HAP-1 (cell line): ENCODE measurements around the gene AGAP1.

Experiments
- DNase-seq, 2 experiments: peaks; one replicate each; pipeline ENCODE4 v3.0.0-alpha.2; 2016 to 2020; ENCODE audit warnings: low spot score in 2 of 2
- H3K27me3 ChIP-seq: fragments of 250-450 bp; sonication (Bioruptor Pico); 2 replicates; pipeline ENCODE4 v1.5.1; 2020; ENCODE audit warnings: low read depth, mild to moderate bottlenecking, moderate library complexity
- H3K36me3 ChIP-seq: fragments of 250-450 bp; sonication (Bioruptor Pico); replicated peaks from 2 replicates; pipeline ENCODE4 v1.5.1; 2020; ENCODE audit warnings: mild to moderate bottlenecking
- H3K4me1 ChIP-seq: fragments of 250-450 bp; sonication (Bioruptor Pico); 2 replicates; pipeline ENCODE4 v1.5.1; 2020; ENCODE audit warnings: mild to moderate bottlenecking
- H3K4me3 ChIP-seq: fragments of 250-450 bp; sonication (Bioruptor Pico); 2 replicates; pipeline ENCODE4 v1.5.1; 2020; ENCODE audit warnings: mild to moderate bottlenecking, moderate library complexity
- H3K9me3 ChIP-seq: fragments of 250-450 bp; sonication (Bioruptor Pico); 2 replicates; pipeline ENCODE4 v1.5.1; 2020; ENCODE audit warnings: mild to moderate bottlenecking, moderate library complexity
- in situ Hi-C: fragments of 300-500 bp; cut with MboI; formaldehyde crosslinking; loops from 3 replicates; pipeline ENCODE4 v1.14.3; 2020; ENCODE audit warnings: low sequenced_read_pairs, inconsistent platforms, mixed read lengths

AGAP1 gene

GRCh38 chr2:235780401-235780800, 286.6 kb downstream of the AGAP1 start:
- Histone ChIP-seq H3K27me3 (no peaks in the 10 kb centered on the region), H3K4me3 (no peak overlapping the region), H3K4me1 (no peaks in the 10 kb centered on the region), H3K36me3 (no peaks in the 10 kb centered on the region), H3K9me3 (no peaks in the 10 kb centered on the region)
- DNase-seq = no peak
- in situ Hi-C loops = no loop called here

- DNase-seq = no peak
- Histone ChIP-seq H3K4me3 (no peak overlapping the region), H3K36me3 (no peaks in the 10 kb centered on the region), H3K9me3 (no peaks in the 10 kb centered on the region), H3K27me3 (no peaks in the 10 kb centered on the region), H3K4me1 (no peaks in the 10 kb centered on the region)
- in situ Hi-C loops = no loop called here
Observed at GRCh38 chr2:235781775-235782174, 287.9 kb downstream of the AGAP1 start.

GRCh38 chr2:235784788-235785187, 290.9 kb downstream of the AGAP1 start:
- Histone ChIP-seq H3K9me3 (no peaks in the 10 kb centered on the region), H3K27me3 (no peaks in the 10 kb centered on the region), H3K4me3 (no peak overlapping the region), H3K36me3 (no peaks in the 10 kb centered on the region), H3K4me1 (no peaks in the 10 kb centered on the region)
- no peak for DNase-seq
- in situ Hi-C loops = no loop called here

- in situ Hi-C loops = no loop called here
- Histone ChIP-seq H3K4me1 (no peaks in the 10 kb centered on the region), H3K9me3 (no peaks in the 10 kb centered on the region), H3K27me3 (no peaks in the 10 kb centered on the region), H3K4me3 (no peak overlapping the region), H3K36me3 (no peaks in the 10 kb centered on the region)
- DNase-seq = no peak
Observed at GRCh38 chr2:235789552-235789951, 295.7 kb downstream of the AGAP1 start.

GRCh38 chr2:235793163-235793752, 299.4 kb downstream of the AGAP1 start:
- H3K36me3 ChIP-seq = no peaks in the 10 kb centered on the region
- H3K4me1 ChIP-seq = no peaks in the 10 kb centered on the region
- H3K4me3 ChIP-seq = no peak overlapping the region
- no peak for DNase-seq
- H3K27me3 ChIP-seq = no peaks in the 10 kb centered on the region
- H3K9me3 ChIP-seq = no peaks in the 10 kb centered on the region
- in situ Hi-C loops = no loop called here

GRCh38 chr2:235799281-235799680, 305.4 kb downstream of the AGAP1 start:
- DNase-seq = no peak
- no peak overlapping the region for H3K4me3 ChIP-seq
- in situ Hi-C loops = no loop called here
- no peaks in the 10 kb centered on the region for H3K4me1 ChIP-seq
- H3K9me3 ChIP-seq = no peaks in the 10 kb centered on the region
- peaks cover 14% of the 10 kb centered on the region for H3K36me3 ChIP-seq
- H3K27me3 ChIP-seq = no peaks in the 10 kb centered on the region

GRCh38 chr2:235802542-235802941, 308.7 kb downstream of the AGAP1 start:
- H3K4me1 ChIP-seq = no peaks in the 10 kb centered on the region
- DNase-seq = no peak
- no peak overlapping the region for H3K4me3 ChIP-seq
- peaks cover 14% of the 10 kb centered on the region for H3K36me3 ChIP-seq
- H3K27me3 ChIP-seq = no peaks in the 10 kb centered on the region
- in situ Hi-C loops = no loop called here
- no peaks in the 10 kb centered on the region for H3K9me3 ChIP-seq

- Histone ChIP-seq H3K4me3 (no peak overlapping the region), H3K4me1 (no peaks in the 10 kb centered on the region), H3K36me3 (peaks cover 14% of the 10 kb centered on the region), H3K27me3 (no peaks in the 10 kb centered on the region), H3K9me3 (no peaks in the 10 kb centered on the region)
- in situ Hi-C loops = no loop called here
- DNase-seq = no peak
Observed at GRCh38 chr2:235803028-235803427, 309.2 kb downstream of the AGAP1 start.

GRCh38 chr2:235804676-235805075, 310.8 kb downstream of the AGAP1 start:
- H3K36me3 ChIP-seq = peaks cover 11% of the 10 kb centered on the region
- in situ Hi-C loops = no loop called here
- no peaks in the 10 kb centered on the region for H3K27me3 ChIP-seq
- no peak overlapping the region for H3K4me3 ChIP-seq
- no peaks in the 10 kb centered on the region for H3K4me1 ChIP-seq
- H3K9me3 ChIP-seq = no peaks in the 10 kb centered on the region
- no peak for DNase-seq

- Histone ChIP-seq H3K27me3 (no peaks in the 10 kb centered on the region), H3K4me1 (no peaks in the 10 kb centered on the region), H3K9me3 (no peaks in the 10 kb centered on the region), H3K4me3 (no peak overlapping the region), H3K36me3 (peaks cover 2% of the 10 kb centered on the region; the same call in 1 of the 2 replicates)
- DNase-seq = no peak
- in situ Hi-C loops = no loop called here
Observed at GRCh38 chr2:235806986-235807750, 313.3 kb downstream of the AGAP1 start.

- peaks cover 3% of the 10 kb centered on the region; the same call in 1 of the 2 replicates for H3K36me3 ChIP-seq
- H3K4me3 ChIP-seq = no peak overlapping the region
- no peaks in the 10 kb centered on the region for H3K9me3 ChIP-seq
- H3K27me3 ChIP-seq = no peaks in the 10 kb centered on the region
- H3K4me1 ChIP-seq = no peaks in the 10 kb centered on the region
- DNase-seq = no peak
- in situ Hi-C loops = no loop called here
Observed at GRCh38 chr2:235808366-235808765, 314.5 kb downstream of the AGAP1 start.

- Histone ChIP-seq H3K36me3 (peaks cover 3% of the 10 kb centered on the region; the same call in 1 of the 2 replicates), H3K9me3 (no peaks in the 10 kb centered on the region), H3K4me1 (no peaks in the 10 kb centered on the region), H3K4me3 (no peak overlapping the region), H3K27me3 (no peaks in the 10 kb centered on the region)
- no peak for DNase-seq
- in situ Hi-C loops = no loop called here
Observed at GRCh38 chr2:235810252-235810651, 316.4 kb downstream of the AGAP1 start.

- in situ Hi-C loops = no loop called here
- Histone ChIP-seq H3K4me3 (no peak overlapping the region), H3K27me3 (no peaks in the 10 kb centered on the region), H3K36me3 (peaks cover 3% of the 10 kb centered on the region; the same call in 1 of the 2 replicates), H3K9me3 (no peaks in the 10 kb centered on the region), H3K4me1 (no peaks in the 10 kb centered on the region)
- no peak for DNase-seq
Observed at GRCh38 chr2:235810846-235811245, 317.0 kb downstream of the AGAP1 start.

- Histone ChIP-seq H3K4me1 (no peaks in the 10 kb centered on the region), H3K27me3 (no peaks in the 10 kb centered on the region), H3K36me3 (peaks cover 3% of the 10 kb centered on the region; the same call in 1 of the 2 replicates), H3K9me3 (no peaks in the 10 kb centered on the region), H3K4me3 (no peak overlapping the region)
- in situ Hi-C loops = no loop called here
- DNase-seq = no peak
Observed at GRCh38 chr2:235811446-235812184, 317.8 kb downstream of the AGAP1 start.
